ENCODE data around the gene MTMR2.

Gene MTMR2

GRCh38 chr11:95897731-95898130 lies 26.2 kb downstream of the MTMR2 start:
- no peaks in the 10 kb centered on the region for H3K27me3 ChIP-seq (ENCODE audit: insufficient read depth, poor library complexity, severe bottlenecking)
- TF ChIP-seq SPI1 (IDR thresholded peaks at IDR 0.05; ENCODE audit: borderline replicate concordance, low read depth): no peak
- no peak for TF ChIP-seq REST (IDR thresholded peaks at IDR 0.05; ENCODE audit: insufficient replicate concordance, low read depth)
- no peak for TF ChIP-seq GABPA (IDR thresholded peaks at IDR 0.05; ENCODE audit: low read depth)
- no peak for TF ChIP-seq CTCF (IDR thresholded peaks at IDR 0.05; ENCODE audit: insufficient read depth, low read length)
- no peak for TF ChIP-seq POLR2AphosphoS5 (IDR thresholded peaks at IDR 0.05; ENCODE audit: low read depth)
- DNase-seq (ENCODE audit: low read depth in 1 of 2, low spot score in 1 of 2): no peak
- H3K27ac ChIP-seq (replicated peaks): no peak overlapping the region
- no peak overlapping the region for H3K4me3 ChIP-seq (replicated peaks; ENCODE audit: insufficient read depth, low read length)

- Histone ChIP-seq H3K27ac (replicated peaks) (no peak overlapping the region), H3K4me3 (replicated peaks; ENCODE audit: insufficient read depth, low read length) (no peak overlapping the region), H3K27me3 (ENCODE audit: insufficient read depth, poor library complexity, severe bottlenecking) (no peaks in the 10 kb centered on the region)
- peak in 1 of 2 experiments; percentile 29 for DNase-seq (ENCODE audit: low read depth in 1 of 2, low spot score in 1 of 2)
- no peak for TF ChIP-seq GABPA (IDR thresholded peaks at IDR 0.05; ENCODE audit: low read depth)
- TF ChIP-seq SPI1 (IDR thresholded peaks at IDR 0.05; ENCODE audit: borderline replicate concordance, low read depth): peak; percentile 82
These were observed 28.1 kb downstream of the MTMR2 start for GRCh38 chr11:95895815-95896214.

- Histone ChIP-seq H3K4me3 (replicated peaks; ENCODE audit: insufficient read depth, low read length) (no peak overlapping the region), H3K27me3 (ENCODE audit: insufficient read depth, poor library complexity, severe bottlenecking) (no peaks in the 10 kb centered on the region), H3K27ac (replicated peaks) (no peak overlapping the region)
- TF ChIP-seq GABPA (IDR thresholded peaks at IDR 0.05; ENCODE audit: low read depth): no peak
- no peak for TF ChIP-seq SPI1 (IDR thresholded peaks at IDR 0.05; ENCODE audit: borderline replicate concordance, low read depth)
- no peak for TF ChIP-seq CTCF (IDR thresholded peaks at IDR 0.05; ENCODE audit: insufficient read depth, low read length)
- no peak for TF ChIP-seq REST (IDR thresholded peaks at IDR 0.05; ENCODE audit: insufficient replicate concordance, low read depth)
- no peak for DNase-seq (ENCODE audit: low read depth in 1 of 2, low spot score in 1 of 2)
These were observed 30.9 kb downstream of the MTMR2 start for GRCh38 chr11:95892892-95893570.

- no peak for DNase-seq (ENCODE audit: low read depth in 1 of 2, low spot score in 1 of 2)
- Histone ChIP-seq H3K27ac (replicated peaks) (no peak overlapping the region), H3K4me3 (replicated peaks; ENCODE audit: insufficient read depth, low read length) (no peak overlapping the region), H3K27me3 (ENCODE audit: insufficient read depth, poor library complexity, severe bottlenecking) (no peaks in the 10 kb centered on the region)
- TF ChIP-seq POLR2AphosphoS5 (IDR thresholded peaks at IDR 0.05; ENCODE audit: low read depth): no peak
- no peak for TF ChIP-seq REST (IDR thresholded peaks at IDR 0.05; ENCODE audit: insufficient replicate concordance, low read depth)
- TF ChIP-seq CTCF (IDR thresholded peaks at IDR 0.05; ENCODE audit: insufficient read depth, low read length): no peak
- TF ChIP-seq SPI1 (IDR thresholded peaks at IDR 0.05; ENCODE audit: borderline replicate concordance, low read depth): no peak
- no peak for TF ChIP-seq GABPA (IDR thresholded peaks at IDR 0.05; ENCODE audit: low read depth)
These were observed 31.4 kb downstream of the MTMR2 start for GRCh38 chr11:95892492-95892891.
